Testis (tissue), 2 donors: ENCODE measurements around the gene NELL1.

ENCODE experiments used
- CTCF ChIP-seq, 3 experiments: fragments of 450-650 bp in 2 of 3; fragments of 200-600 bp in 1 of 3; sonication (generic) in 1 of 3; IDR thresholded peaks; one replicate each; pipeline ENCODE4 v1.5.1; 2016 to 2019; ENCODE audit warnings: antibody characterized with exemption in 3 of 3, mild to moderate bottlenecking in 2 of 3, moderate library complexity in 1 of 3
- POLR2A ChIP-seq: fragments of 450-650 bp; IDR thresholded peaks from one replicate; pipeline ENCODE4 v1.6.1; 2017; ENCODE audit warnings: antibody characterized with exemption, mild to moderate bottlenecking, moderate library complexity

GRCh38 chr11:21472261-21472660 is 802.9 kb downstream of the NELL1 start:
- TF ChIP-seq POLR2A (no peak), CTCF (IDR thresholded peaks at IDR 0.05) (no peak)
